NCI-H2081 treated with DMSO at 0.1 percent for 48 hours (cell line): ENCODE data around the gene LAMC1.

Source experiments
- DNase-seq: peaks from one replicate; lab custom pipeline; 2025; lab: John Stamatoyannopoulos, UW

LAMC1 gene

GRCh38 chr1:183023146-183023600 lies at the start of gene LAMC1:
TSS of gene LAMC1 (plus strand) at chr1:183023420. CDS start at chr1:183023717, 297 bp downstream.
- no peak for DNase-seq

DNA sequence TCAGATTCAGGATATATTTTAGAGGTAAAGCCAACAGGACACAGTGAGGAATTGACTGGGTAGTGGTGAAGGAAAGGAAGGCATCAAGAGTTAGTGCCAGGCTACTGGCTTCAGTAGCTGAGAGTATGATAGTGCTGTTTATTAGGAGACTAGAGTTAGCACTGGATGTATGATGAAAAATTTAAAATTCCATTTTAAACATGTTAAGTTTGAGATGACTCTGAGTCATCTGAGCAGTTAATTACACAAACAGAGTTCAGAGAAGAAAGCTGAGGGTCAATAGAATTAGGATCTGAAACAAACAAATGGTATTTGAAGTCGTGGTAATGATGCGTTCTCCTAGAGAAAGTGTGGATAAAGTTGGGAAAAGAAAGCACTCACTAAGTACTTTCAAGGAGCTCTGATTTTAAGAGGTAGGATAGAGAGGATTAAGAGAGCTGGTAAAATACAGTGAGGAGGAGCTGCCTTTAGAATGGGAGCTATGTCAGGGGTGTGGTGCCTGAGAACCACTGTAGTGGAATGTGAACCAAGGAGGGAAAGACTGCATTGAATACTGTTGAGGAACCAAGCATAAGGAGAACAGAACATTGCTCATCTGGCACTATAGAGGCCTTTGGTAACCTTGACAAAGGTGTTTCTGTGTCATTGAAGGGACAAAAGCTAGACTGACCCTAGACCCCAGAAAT lies 48.6 kb upstream of the LAMC1 start:
- DNase-seq, result no peak

DNA sequence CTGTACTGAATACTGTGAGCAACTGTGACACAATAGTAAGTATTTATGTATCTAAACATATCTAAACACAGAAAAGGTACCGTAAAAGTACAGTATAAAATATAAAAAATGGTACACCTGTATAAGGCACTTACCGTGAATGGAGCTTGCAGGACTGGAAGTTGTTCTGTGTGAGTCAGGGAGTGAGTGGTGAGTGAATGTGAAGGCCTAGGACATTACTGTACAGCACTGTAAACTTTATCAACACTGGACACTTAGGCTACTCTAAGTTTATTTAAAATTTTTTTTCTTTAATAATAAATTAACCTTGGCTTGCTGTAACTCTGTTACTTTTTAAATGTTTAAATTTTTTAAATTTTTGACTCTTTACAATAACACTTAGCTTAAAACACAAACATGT lies 45.7 kb upstream of the LAMC1 start:
- DNase-seq, result no peak

DNA sequence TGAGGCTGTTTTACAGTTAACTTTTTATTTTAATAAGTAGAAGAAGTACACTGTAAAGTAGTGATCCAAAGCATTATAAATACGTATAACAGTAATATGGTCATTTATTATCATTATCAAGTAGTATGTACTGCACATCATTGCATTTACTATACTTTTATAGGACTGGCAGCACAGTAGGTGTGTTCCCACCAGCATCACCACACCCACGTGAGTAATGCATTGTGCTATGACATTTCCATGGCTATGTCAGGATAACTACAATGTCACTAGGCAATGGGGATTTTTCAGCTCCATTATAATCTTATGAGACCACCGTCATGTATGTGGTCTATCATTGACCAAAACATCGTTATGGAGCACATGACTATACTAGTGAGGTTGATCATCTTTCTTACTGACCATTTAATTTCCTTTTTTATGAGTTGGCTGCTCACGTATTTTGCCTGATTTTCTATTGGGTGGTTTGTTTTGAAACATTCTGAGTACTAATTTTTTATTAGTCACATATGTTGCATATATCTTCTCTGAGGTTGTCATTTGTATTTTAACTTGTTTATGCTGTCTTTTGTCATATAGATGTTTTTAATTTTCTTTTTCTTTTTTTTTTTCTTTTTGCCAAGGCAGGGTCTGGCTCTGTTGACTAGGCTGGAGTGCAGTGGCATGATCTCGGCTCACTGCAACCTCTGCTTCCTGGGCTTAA lies 44.9 kb upstream of the LAMC1 start:
- DNase-seq, result no peak

GRCh38 chr1:182984138-182984537 lies 39.1 kb upstream of the LAMC1 start:
- DNase-seq, result no peak

DNA sequence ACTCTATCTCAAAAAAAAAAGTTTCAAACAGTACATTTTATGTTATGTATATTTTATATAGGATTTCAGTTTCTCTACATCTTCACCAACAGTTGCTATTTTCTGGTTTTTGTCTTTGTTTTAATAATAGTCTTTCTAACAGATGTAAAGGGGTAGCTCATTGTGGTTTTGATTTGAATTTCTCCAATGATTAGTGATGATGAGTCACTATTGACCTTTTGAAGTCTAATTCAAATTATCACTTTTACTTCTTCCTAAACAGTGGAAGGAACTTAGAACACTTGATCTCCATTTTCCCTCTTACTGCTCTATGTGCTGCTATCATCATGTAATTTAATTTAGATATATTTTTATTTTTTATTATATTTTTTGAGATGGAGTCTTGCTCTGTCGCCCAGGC lies 38.6 kb upstream of the LAMC1 start:
- DNase-seq, result no peak

GRCh38 chr1:182985876-182986275 lies 37.3 kb upstream of the LAMC1 start:
- DNase-seq, result no peak

DNA sequence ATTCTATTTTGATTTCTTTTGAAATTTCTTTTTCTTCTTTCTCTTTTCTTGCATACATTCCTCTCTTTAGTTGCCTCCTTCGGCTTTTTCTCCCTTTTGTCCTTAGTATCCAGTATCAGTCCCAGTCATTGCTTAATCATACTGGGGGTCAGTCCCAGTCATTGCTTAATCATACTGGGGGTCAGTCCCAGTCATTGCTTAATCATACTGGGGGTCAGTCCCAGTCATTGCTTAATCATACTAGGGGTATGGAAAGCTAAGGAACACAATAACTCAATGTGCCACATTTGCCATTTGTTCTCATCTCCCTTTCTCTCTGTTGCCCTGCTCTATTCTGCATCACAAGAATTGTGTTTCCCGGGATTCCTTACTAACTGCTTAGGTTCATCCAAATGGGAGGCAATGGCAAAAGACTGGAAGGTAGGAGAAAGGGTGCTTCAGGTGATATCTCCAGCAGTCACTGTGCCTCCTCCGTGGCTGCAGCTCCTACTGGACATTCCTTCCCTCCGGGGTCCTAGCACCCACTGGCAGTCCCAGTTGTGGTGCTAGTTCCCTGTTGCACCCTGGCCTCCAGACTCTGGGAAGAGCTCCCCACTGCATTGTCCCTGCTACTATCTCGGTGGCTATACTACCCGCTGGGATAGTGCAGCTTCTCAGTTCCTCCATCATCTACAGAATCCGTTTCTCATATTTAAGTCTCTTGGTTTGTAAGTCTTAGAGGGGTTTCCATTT lies 32.6 kb upstream of the LAMC1 start:
- DNase-seq, result no peak

- DNase-seq, result no peak
These were observed 29.5 kb upstream of the LAMC1 start for GRCh38 chr1:182993746-182994145.

GRCh38 chr1:182995894-182996293 lies 27.3 kb upstream of the LAMC1 start:
- DNase-seq, result no peak

DNA sequence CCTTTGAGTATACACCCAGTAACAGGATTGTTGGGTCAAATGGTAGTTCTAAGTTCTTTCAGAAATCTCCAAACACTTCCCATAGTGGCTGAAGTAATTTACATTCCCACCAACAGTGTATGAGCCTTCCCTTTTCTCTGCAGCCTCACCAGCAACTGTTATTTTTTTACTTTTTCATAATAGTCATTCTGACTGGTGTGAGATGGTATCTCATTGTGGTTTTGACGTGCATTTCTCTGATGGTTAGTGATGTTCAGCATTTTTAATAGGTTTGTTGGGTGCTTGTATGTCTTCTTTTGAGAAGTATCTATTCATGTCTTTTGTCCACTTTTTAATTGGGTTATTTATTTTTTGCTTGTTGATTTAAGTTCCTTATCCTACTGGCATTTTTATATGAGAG lies 26.4 kb upstream of the LAMC1 start:
- no peak for DNase-seq

DNA sequence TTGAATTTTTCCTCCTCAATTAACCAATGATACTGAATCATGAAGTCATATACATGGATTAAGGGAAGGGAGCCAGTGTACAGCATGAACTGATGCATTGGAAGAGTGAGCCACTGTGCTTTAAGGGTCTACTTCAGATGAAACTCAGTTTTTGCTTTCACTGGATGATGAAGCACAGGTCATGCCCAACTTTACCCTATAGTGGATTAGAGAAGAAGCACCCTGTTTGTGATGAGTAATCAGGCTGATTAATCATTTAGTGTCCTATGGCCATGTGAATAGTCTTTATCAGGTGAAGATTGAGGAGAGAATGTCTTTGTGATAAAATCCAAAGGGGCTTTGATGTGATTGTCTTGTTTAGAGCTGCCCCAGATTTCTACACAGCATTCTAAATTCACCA lies 24.7 kb upstream of the LAMC1 start:
- DNase-seq, result no peak

DNA sequence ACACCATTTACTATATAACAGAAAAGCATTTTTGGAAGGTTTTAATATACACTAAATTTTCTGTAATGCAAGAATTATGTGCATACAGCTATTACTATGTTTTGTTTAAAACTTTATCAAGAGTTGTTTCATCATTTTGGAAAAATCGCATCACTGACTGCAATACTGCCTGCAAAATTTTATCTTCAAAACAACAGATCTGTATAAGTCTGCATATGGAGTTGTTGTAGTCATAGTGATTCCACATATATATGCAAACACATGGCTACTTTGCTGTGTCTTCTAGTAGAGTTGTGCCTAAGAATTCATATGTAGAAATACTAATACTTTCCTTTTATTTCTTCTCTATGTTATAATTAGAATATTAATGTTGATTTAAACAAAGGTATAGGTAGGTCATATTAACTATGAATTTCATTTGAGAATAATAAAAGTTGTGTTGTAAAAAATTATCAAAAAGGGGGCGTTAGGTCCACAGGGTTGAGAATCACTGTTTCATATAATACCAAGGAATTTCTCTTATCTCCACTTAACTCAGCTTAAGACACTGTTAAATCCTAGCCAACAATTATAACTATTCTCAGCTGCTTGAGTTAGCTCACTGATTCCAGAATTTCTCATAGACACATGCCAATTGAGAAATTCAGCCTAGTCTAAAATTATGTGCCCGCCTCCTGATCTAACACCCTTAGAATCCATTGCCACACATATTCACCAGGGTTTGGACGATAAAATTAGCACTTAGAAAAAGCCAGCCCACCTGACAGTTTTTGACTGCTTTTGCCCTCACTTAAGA lies 22.9 kb upstream of the LAMC1 start:
- no peak for DNase-seq

DNA sequence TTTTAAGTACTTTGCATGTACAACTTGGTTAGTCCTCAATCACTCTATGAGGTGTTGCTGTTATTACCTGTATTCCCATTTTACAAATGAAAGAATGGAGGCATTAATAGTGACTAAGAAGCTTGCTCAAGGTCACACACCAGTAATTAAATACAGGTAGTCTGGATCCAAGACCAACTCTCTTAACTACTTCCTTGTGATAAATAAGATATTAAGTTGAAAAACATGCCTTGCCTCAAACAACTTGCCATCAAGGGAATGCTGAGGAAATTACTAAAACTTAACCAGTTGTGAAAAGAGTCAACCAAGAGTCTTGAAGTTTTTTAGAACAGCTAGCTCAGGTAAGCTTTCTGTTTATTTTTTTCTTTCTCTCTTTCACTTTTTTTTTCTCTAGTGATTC lies 21.0 kb upstream of the LAMC1 start:
- no peak for DNase-seq

DNA sequence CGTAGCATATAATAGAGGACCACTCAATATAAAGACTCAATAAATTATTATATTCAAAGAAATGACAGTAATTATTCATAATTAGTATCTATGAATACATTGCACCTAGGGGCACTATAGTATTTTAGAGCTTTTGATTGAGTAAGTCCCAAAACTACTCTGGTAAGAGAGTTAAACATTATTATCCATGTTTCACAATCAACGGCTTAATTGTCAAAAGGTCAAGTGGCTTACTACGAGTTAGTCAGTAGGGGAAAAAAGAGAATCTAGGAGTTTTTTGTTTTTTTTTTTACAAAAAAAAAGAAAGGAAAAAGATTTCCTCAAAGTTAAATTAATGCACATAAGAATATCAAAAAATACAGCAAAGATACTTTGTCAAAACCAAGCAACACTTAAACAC lies 20.4 kb upstream of the LAMC1 start:
- DNase-seq, result no peak

GRCh38 chr1:183003203-183003602 lies 20.0 kb upstream of the LAMC1 start:
- no peak for DNase-seq

GRCh38 chr1:183004141-183004540 lies 19.1 kb upstream of the LAMC1 start:
- DNase-seq, result no peak

- no peak for DNase-seq
These were observed 11.4 kb upstream of the LAMC1 start for GRCh38 chr1:183011859-183012258.

DNA sequence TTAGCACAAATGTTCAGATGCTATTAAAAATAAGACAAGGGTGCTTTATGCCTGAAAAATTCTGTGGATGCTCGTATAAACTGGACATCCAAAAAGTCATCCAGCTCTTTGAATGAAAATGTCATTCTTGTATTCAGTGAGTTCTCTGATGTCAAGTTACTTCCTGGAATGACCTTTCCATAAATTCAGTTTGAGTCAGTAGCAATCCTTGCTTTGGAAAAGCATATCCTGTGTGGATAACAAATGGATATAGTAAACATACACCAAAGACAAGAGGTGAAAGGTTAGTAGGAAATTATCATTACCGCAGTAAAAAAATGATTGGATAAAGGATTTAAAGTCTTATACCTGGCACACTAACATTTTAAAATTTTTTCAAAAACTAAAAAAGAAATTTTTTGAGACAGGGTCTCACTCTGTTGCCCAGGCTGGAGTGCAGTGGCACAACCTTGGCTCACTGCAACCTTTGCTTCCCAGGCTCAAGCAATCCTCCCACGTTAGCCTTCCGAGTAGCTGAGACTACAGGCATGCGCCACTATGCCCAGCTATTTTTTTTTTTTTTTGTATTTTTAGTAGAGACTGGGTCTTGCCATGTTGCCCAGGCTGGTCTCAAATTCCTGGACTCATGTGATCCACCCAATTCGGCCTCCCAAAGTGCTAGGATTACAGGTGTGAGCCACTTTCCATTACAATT lies 10.8 kb upstream of the LAMC1 start:
- no peak for DNase-seq

DNA sequence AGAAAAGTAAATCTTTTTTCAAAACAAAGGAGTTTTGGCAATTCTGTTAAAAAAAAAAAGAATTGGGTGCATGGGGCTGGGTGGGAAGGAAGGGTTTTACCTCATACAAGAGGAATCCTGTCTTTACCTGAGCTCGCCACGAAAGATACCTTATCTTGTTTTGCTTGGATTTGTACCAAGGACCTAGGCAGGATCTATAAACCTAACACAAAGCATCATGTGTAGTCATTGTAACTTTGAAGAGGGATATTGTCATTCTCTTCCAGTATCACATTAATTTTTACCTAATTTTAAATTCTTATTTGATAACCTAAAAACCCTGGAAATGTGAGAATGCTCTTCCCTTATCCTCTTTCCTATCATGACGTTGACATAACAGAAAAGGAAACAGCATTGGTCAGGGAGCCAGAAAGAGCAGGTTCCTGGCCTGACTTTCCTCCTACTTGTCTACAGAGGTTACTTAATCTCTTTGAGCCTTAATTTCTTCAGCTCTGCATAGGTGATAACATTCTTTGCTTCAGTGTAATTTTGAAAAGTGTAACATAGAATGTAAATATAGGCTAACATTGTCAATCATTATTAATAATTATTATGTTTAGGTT lies 4.0 kb upstream of the LAMC1 start:
- DNase-seq, result no peak

DNA sequence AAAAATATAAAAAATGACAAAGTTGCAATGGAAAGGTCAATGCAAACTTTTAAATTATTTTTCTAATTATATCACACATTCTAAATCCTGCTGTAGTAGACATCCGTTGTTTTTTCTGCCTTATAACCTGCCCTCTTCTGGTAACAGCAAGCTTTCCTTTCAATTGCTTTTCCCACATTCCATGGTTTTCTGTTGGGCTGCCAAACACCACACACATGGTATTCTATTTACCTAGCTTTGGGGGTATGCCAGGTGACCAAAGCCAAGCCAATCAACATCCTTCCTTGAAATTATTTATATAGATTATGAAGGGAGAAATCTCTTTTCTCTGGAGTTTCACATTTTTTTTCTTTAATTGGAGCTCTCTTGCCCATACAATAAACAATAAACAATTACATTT lies 3.4 kb upstream of the LAMC1 start:
- no peak for DNase-seq
